BJ (cell line): Measurements from ENCODE around the gene PSG2. TPM values are rescaled to one million over a fixed set of nuclear protein-coding genes. Genes with fewer than 3 reads are reported as not detected.
A peak's percentile ranks its signal among the peaks of the same experiment; 100 is the strongest.
"Not testable (repeated sequence)": the region's sequence is repeated elsewhere in the genome, so short reads cannot be mapped to it uniquely, and the experiment has no call there.

Experiments used
- CTCF ChIA-PET: fragments of 350-600 bp; formaldehyde crosslinking; extraction: SDS; loops from one replicate; lab custom pipeline; 2021; ENCODE audit warnings: antibody characterized with exemption, inconsistent platforms; lab: Yijun Ruan, JAX
- POLR2A ChIA-PET: fragments of 300-600 bp; sonication (Branson Sonifier 250); formaldehyde crosslinking; extraction: SDS; loops from one replicate; lab custom pipeline; 2021; ENCODE audit warnings: antibody characterized with exemption; lab: Charles Lee
- DNase-seq: peaks from one replicate; pipeline ENCODE4 v3.0.0-alpha.2; 2011; ENCODE audit warnings: low read depth
- H3K27me3 ChIP-seq: 2 replicates; pipeline ENCODE4 v1.6.0; 2011; ENCODE audit warnings: low read length; ENCODE audit not compliant: control insufficient read depth, insufficient read depth
- H3K36me3 ChIP-seq: 2 replicates; pipeline ENCODE4 v1.5.1; 2011; ENCODE audit warnings: low read length; ENCODE audit not compliant: control insufficient read depth, insufficient read depth
- H3K4me3 ChIP-seq: 2 replicates; pipeline ENCODE4 v1.5.1; 2011; ENCODE audit warnings: low read depth, mild to moderate bottlenecking, control low read depth, low read length
- polyA plus RNA-seq: library from polyadenylated mRNA; depleted of rRNA; stranded (reverse); fragments of >200 nt; gene quantifications from 2 replicates; pipeline ENCODE4 v1.2.3, GENCODE V29; 2011
- TF ChIP-seq, protein P1 (sequence below): IDR thresholded peaks from 2 replicates; pipeline ENCODE4 v1.5.1; 2011; ENCODE audit warnings: low read depth, mild to moderate bottlenecking, control low read depth, inconsistent platforms, low read length, moderate library complexity; ENCODE audit not compliant: insufficient read depth

Gene PSG2
- polyA plus RNA-seq, 1 experiment, result 3.9 TPM

DNA sequence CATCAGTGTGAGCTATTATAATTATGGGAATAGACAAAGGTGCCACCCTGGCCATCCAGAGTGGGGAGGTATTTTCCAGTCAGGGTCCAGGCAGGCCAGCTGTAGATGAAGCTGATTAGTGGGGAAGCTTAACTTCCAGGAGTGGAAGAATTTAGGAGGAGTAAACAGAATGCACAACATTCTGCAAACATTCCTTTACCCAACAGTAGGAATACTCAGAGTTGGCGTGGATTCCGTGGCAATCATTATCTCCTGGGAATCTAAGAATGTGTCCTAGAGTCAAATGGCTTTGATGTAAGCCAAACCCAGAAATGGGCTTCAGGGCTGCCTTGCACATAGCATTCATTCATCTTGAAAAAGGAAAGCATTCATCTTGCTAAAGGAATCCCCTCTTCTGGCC, 23.0 kb downstream of the PSG2 start:
- DNase-seq, H3K4me3 ChIP-seq, POLR2A ChIA-PET, H3K27me3 ChIP-seq, H3K36me3 ChIP-seq, CTCF ChIA-PET: not testable (repeated sequence)

DNA sequence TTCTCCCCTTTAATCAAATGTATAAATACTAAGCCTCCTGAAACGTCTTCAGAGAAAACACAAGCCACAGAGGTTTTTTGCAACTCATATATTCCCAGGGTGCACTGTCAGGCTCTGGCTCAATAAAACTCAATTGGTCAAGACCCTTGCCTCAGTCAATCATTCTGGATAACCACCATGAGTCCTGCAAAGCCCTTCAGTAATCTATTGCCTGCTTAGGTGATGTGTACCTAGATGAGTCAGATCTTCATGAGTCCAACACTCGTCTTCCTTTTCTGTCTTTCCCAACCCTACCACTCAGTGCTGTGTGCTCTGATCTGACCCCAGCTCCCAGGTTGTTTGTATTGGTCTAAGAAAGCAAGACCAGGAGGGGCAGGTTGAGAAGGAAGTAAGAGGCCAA, 24.1 kb downstream of the PSG2 start:
- H3K36me3 ChIP-seq, POLR2A ChIA-PET, CTCF ChIA-PET, H3K4me3 ChIP-seq, H3K27me3 ChIP-seq, DNase-seq: not testable (repeated sequence)

DNA sequence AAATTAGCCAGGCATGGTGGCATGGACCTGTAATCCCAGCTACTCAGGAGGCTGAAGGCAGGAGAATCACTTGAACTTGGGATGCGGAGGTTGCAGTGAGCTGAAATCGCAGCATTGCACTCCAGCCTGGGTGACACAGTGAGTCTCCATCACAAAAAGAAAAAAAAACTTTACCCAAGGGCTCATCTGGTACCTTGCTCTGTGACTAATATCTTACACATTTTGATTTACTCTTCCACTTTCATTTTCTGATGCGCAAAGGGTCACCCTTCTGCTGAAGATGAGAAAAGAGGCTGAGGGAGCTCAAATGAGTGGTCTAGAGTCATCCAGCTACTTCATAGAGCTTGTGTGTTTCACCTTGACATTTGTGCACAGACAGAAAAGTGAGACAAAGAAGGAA, 34.5 kb downstream of the PSG2 start:
- POLR2A ChIA-PET, H3K4me3 ChIP-seq, H3K27me3 ChIP-seq, H3K36me3 ChIP-seq, DNase-seq, CTCF ChIA-PET: not testable (repeated sequence)

DNA sequence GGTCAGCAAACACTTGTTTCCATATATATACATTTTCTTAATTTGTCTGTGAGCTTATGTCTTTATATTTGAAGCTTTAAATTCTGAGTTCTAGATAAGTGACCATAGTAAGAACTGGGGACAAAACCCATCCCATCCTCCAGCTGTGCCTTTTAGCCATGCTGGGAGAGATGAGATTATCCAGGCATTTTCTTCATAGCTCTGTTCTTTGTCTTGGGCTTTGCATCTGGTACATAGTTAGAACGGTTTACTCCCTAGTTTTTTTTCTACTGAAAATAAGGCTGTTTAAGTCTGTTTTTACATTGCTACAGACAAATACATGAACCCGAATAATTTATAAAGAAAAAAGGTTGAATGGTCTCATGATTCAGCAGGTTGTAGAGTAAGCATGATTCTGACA, 35.9 kb downstream of the PSG2 start:
- H3K27me3 ChIP-seq, POLR2A ChIA-PET, H3K36me3 ChIP-seq, CTCF ChIA-PET, DNase-seq, H3K4me3 ChIP-seq: not testable (repeated sequence)

DNA sequence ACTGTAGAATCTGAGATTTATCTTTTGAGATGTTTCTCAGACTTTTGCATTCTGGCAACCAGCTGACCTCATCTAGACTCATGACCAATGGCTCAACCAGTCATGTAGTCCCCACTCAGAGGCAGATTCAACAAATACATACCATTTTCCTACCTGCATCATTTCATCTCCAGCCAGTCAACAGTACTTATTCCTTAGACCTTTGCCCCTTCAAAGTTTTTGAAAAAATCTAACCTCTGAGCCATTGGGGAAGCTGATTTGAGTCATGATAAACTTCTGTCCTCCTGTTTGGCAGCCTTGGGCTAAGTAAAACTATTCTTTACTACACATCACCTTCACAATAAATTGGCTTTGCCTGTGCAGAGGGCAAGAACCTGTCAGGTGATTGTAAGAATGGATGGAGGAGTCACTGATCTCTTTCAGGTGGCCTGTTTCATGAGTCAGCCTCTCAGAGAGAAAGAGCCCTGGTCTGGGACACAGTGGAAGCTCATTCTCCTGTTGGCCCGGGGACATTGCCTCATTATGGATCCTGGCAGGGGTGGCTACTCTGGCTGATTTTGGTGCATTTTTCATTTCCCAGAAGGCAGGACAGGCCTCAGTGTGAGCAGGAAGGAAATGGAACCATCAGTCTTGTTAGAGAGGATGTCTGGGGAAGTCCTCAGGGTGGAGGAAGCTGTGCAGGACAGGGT, 38.9 kb downstream of the PSG2 start:
- H3K27me3 ChIP-seq, H3K4me3 ChIP-seq, H3K36me3 ChIP-seq, CTCF ChIA-PET, DNase-seq, POLR2A ChIA-PET: not testable (repeated sequence)

DNA sequence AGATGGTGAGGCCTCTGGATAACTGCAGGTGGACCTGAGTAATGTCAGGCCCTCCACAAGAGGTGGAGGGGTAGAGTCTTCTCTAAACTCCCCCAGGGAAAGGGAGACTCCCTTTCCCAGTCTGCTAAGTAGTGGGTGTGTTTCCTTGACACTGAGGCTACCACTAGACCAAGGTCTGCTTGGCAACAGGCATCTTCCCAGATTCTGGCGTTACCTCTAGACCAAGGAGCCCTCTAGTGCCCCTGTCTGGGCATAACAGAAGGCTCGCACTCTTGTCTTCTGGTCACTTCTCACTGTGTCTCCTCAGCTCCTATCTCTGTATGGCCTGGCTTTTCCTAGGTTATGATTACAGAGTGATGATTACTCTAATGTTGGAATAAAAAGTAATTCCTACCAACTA, 50.9 kb downstream of the PSG2 start:
- POLR2A ChIA-PET, H3K4me3 ChIP-seq, H3K27me3 ChIP-seq, H3K36me3 ChIP-seq, DNase-seq: not testable (repeated sequence)
- TF ChIP-seq, protein P1, sequence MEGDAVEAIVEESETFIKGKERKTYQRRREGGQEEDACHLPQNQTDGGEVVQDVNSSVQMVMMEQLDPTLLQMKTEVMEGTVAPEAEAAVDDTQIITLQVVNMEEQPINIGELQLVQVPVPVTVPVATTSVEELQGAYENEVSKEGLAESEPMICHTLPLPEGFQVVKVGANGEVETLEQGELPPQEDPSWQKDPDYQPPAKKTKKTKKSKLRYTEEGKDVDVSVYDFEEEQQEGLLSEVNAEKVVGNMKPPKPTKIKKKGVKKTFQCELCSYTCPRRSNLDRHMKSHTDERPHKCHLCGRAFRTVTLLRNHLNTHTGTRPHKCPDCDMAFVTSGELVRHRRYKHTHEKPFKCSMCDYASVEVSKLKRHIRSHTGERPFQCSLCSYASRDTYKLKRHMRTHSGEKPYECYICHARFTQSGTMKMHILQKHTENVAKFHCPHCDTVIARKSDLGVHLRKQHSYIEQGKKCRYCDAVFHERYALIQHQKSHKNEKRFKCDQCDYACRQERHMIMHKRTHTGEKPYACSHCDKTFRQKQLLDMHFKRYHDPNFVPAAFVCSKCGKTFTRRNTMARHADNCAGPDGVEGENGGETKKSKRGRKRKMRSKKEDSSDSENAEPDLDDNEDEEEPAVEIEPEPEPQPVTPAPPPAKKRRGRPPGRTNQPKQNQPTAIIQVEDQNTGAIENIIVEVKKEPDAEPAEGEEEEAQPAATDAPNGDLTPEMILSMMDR, result peak; percentile 58
- CTCF ChIA-PET, result interaction anchor here (1.0 to 1.2 kb wide), 3 partner anchors 86 to 103 kb away, joined by 3 to 4 read pairs (median 3); no protein-coding TSS in a partner anchor

DNA sequence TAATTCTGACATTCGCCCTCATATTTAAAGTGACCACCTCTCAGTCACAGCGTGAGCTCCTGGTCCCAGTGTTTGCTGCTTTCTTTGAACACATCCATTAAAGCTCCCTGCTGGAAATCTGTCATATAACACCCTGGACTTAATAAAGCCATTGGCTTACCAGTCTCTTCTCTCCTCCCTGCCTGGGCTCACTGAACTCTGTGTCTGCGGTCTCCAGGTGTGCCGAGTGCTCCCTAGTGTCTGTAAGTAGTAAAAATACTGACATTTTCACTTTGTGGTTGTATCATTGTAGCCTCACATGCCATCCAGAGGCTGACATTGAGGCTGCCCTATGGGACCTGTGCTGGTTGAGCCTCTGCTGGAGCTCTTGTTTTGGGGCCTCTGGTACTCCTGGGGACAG, 53.6 kb downstream of the PSG2 start:
- H3K27me3 ChIP-seq, result no peaks in the 10 kb centered on the region
- ChIA-PET CTCF (no interaction called here), POLR2A (no interaction called here)
- no peaks in the 10 kb centered on the region for H3K36me3 ChIP-seq
- no peak for DNase-seq
- TF ChIP-seq, protein P1, result no peak
- H3K4me3 ChIP-seq, result no peak overlapping the region

DNA sequence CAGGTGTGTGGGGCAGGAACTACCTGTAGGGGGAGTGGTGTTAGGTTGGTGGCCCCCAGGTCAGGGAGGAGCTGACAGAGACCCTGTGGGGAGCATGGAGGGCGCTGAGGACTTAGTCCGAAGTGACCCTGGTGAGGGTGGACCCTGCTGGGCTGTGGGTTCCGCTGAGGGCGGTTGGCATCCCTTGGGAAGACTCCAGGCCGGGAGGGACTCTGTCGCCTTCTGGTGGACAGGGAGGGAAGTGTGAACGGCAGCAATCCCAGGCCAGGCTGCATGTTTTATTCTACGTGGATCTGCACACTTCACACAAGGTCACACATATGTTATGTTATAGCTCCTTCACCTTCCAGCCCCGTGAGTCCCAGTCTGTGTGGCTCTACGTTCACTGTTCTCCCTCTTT, 54.5 kb downstream of the PSG2 start:
- TF ChIP-seq, protein P1, result peak; percentile 36
- CTCF ChIA-PET, DNase-seq, H3K27me3 ChIP-seq, POLR2A ChIA-PET, H3K4me3 ChIP-seq, H3K36me3 ChIP-seq: not testable (repeated sequence)

DNA sequence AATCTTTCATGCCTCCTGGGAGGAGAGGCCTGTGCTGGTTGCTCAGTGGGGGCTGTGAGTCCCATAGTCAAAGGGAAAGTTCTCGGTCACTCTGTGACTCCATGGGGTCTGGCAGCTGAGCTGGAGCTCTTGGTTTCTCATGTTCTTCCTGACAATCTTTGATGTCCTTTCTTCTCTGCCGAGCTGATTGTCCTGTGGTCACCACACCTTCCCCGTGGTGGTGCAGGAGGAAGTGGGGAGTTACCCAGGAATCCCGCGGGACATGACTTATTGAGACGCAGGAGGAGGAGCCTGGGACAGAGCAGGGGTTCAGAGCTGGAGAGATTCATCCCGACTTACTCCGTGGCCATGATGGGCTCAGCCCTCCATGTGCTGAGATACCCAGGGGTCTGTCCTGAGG, 55.4 kb downstream of the PSG2 start:
- H3K27me3 ChIP-seq, H3K4me3 ChIP-seq, POLR2A ChIA-PET, CTCF ChIA-PET, DNase-seq, H3K36me3 ChIP-seq: not testable (repeated sequence)

DNA sequence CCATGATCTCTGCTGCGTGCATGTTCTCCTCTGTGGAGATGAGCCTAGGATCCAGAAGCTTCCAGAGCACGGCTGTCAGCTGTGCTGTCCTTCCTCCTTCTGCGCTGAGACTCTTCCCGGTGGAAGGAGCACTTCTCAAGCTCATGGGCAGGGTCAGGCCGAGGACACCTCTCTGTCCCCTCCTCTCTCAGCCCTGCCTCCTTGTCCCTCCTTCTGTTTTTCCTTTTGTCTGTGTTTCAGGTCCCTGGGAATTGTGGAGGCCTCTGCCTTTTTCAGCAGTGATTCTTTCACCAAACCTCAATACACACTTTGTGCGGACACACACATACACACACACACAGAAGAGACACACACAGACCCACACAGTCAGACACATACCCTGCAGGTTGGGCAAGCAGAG, 56.1 kb downstream of the PSG2 start, which contains the start of gene PSG11:
PSG11 (minus strand) TSS at position 101 of the 400 bp plus-strand sequence; CDS start at position 4, 97 bp downstream.
- DNase-seq, H3K36me3 ChIP-seq, POLR2A ChIA-PET, H3K27me3 ChIP-seq, CTCF ChIA-PET, H3K4me3 ChIP-seq: not testable (repeated sequence)
